Right lung (tissue), 5 donors: ENCODE measurements around the gene RAI1. TPM values are rescaled to one million over a fixed set of nuclear protein-coding genes. Genes with fewer than 3 reads are reported as not detected.
"Not testable (repeated sequence)": the region's sequence is repeated elsewhere in the genome, so short reads cannot be mapped to it uniquely, and the experiment has no call there.

Source experiments
- DNase-seq, 2 donors: peaks; one replicate each; pipeline ENCODE4 v3.0.0-alpha.2; 2013
- polyA plus RNA-seq, 5 donors: library from polyadenylated mRNA; unstranded; fragments of 120-200 nt; gene quantifications; one replicate each; pipeline versions ENCODE4 v1.2.1 to v1.2.3, GENCODE V29; 2013; ENCODE audit warnings: inconsistent platforms in 1 of 5, low replicate concordance in 1 of 5; ENCODE audit not compliant: insufficient read length in 5 of 5, insufficient read depth in 1 of 5

Gene RAI1
- polyA plus RNA-seq, 5 donors = 24.0 to 37.7 (median 35.8) TPM

DNA sequence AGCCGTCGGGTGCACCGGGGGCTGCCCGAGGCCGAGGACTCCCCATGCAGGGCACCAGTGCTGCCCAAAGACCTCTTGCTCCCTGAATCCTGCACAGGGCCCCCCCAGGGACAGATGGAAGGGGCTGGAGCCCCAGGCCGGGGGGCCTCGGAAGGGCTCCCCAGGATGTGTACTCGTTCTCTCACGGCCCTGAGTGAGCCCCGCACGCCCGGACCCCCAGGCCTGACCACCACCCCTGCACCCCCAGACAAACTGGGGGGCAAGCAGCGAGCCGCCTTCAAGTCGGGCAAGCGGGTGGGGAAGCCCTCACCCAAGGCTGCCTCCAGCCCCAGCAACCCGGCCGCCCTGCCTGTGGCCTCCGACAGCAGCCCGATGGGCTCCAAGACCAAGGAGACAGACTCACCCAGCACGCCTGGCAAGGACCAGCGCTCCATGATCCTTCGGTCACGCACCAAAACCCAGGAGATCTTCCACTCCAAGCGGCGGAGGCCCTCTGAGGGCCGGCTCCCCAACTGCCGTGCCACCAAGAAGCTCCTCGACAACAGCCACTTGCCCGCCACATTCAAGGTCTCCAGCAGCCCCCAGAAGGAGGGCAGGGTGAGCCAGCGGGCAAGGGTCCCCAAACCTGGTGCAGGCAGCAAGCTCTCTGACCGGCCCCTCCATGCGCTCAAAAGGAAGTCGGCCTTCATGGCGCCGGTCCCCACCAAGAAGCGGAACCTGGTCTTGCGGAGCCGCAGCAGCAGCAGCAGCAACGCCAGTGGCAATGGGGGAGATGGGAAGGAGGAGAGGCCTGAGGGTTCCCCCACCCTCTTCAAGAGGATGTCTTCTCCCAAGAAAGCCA is 114.9 kb downstream of the RAI1 start:
- no peak for DNase-seq

DNA sequence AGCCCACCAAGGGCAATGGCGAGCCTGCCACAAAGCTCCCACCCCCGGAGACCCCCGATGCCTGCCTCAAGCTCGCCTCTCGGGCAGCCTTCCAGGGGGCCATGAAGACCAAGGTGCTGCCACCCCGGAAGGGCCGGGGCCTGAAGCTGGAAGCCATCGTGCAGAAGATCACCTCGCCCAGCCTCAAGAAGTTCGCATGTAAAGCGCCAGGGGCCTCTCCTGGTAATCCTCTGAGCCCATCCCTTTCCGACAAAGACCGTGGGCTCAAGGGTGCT is 115.5 kb downstream of the RAI1 start:
- DNase-seq = no peak

DNA sequence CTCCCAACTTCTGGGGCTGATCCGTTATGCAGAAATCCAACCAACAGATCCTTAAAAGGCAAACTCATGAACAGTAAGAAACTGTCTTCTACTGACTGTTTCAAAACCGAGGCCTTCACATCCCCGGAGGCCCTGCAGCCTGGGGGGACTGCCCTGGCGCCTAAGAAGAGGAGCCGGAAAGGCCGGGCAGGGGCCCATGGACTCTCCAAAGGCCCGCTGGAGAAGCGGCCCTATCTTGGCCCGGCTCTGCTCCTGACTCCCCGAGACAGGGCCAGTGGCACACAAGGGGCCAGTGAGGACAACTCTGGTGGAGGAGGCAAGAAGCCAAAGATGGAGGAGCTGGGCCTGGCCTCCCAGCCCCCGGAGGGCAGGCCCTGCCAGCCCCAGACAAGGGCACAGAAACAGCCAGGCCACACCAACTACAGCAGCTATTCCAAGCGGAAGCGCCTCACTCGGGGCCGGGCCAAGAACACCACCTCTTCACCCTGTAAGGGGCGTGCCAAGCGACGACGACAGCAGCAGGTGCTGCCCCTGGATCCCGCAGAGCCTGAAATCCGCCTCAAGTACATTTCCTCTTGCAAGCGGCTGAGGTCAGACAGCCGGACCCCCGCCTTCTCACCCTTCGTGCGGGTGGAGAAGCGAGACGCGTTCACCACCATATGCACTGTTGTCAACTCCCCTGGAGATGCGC is 116.0 kb downstream of the RAI1 start:
- DNase-seq = no peak

DNA sequence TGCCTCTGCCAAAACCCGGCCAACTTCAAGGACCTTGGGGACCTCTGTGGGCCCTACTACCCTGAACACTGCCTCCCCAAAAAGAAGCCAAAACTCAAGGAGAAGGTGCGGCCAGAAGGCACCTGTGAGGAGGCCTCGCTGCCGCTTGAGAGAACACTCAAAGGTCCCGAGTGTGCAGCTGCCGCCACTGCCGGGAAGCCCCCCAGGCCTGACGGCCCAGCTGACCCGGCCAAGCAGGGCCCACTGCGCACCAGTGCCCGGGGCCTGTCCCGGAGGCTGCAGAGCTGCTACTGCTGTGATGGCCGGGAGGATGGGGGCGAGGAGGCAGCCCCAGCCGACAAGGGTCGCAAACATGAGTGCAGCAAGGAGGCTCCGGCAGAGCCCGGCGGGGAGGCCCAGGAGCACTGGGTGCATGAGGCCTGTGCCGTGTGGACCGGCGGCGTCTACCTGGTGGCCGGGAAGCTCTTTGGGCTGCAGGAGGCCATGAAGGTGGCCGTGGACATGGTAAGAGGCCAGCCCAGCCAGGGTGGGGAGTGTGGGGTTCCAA is 116.8 kb downstream of the RAI1 start:
- DNase-seq = no peak

DNA sequence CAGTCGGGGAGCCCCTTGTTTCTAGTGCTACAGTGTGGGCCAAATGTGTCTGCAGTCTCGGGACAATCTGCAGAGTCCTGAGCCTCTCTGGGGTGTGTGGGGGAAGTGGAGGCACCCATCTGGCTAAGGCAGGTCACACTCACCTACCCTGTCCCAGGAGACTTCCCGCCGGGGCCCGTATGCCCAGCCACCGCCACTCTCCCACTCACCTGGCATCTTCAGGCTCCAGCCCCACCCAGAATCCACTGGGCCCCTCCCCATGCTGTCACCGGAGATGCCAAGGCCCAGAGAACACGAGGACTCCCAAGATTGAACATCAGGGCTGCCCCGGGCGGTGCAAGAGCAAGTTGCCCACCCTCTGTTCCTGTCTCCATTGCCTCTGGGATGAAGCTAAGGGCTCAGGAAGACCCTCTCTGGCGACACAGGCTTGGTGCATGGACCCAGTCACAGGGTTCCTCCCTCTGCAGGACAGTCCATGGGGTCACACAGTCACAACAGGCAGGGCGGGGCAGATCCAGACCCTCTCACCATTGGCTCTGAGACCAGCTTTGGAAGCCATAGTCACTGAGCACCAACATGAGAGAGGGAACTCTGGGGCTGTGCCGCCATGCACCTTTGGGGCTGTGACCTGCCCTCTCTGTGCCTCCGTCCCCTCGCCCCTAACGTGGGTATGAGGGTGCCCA is 117.5 kb downstream of the RAI1 start:
- DNase-seq = no peak

DNA sequence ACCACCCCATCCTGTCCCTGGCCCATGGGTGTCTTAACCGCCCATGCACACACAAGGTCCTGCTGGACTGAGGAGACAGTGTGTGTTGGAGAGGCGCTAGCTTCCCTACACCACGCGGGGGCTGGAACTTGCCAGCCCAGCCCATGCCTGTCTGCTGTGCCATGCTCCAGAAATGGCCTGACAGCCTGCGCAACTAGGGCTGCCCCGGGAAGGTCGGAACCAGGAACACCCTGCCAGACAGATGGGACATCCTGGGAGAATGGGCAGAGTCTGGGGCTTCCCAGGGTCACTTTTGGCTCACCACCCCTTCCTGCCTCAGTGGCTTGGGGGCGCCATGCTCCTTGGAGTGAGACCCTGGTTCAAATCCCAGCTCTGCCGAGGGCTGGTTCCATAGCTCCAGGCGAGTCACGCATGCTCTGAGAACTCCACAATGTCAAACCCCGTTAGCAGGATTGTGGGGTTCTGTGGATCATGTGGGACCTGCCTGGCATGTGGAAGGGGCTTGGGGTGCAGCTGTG is 119.3 kb downstream of the RAI1 start:
- no peak for DNase-seq

DNA sequence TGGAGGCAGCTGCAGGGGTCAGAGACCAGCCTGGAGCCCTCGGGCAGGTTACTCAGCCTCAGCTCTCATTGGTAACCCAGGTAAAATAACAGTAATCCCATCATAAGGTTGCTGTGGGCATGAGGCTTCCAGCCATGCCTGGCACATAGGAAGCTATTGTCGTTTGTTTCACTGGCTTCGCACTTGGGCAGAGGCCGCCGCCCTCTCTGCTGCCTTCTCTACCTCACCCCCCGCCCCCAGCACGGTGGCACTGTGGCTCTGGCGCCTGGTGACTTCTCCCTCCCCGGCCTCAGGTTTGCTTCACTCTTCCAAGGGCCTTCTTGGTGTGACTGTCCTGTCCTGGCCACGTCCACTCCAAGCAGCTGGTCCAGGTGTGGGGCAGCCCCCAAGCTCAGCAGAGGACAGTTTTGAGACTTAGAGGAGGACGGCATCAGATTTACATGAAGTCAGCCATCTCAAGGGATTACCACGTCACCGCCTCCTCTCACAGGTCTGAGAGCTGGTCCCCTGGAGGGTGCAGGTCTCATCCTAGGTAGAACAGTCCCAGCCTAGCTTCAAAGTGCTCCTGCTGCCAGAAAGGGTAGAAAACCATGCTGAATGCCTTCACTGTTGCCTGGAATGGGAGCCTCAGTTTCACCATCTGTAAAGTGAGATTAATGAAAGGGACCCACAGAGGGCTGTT is 120.7 kb downstream of the RAI1 start:
- no peak for DNase-seq

DNA sequence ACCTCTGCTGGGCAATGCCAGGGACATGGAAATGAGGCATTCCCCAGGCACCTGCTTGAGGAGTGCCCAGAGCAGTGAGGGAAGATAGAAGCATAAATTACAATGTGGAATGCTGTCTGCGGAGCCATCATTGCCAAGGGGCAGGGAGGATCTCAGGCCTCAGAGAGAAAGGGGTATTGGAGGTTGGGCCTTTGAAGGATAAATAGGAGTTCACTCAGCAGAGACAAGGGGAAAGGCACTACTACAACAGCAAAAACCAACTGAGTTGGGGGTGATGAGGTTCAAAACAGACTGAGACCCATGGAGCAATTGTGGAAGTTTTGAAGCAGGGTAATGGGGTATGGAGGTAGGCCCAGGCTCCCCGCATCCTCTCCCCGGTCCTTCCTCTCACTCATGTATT is 122.7 kb downstream of the RAI1 start:
- DNase-seq = no peak

DNA sequence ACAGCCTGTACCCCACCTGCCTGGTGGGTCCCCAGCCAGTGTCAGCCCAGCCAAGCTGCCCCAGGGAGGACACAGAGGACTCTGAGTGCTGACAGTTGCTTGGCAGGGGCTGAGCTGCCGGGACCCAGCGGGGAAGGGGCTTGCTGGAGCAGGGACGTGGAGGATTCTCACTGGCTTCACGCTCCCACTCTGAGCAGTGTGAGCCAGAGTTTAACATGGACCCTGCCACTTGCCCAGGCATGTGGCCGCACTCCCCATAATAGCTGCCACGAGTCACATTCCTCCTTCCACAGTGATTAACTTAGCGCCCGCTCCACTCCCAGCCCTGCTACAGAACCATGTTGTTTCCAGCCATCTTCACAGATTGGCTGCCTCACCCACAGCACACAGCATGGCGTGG is 124.3 kb downstream of the RAI1 start:
- no peak for DNase-seq

DNA sequence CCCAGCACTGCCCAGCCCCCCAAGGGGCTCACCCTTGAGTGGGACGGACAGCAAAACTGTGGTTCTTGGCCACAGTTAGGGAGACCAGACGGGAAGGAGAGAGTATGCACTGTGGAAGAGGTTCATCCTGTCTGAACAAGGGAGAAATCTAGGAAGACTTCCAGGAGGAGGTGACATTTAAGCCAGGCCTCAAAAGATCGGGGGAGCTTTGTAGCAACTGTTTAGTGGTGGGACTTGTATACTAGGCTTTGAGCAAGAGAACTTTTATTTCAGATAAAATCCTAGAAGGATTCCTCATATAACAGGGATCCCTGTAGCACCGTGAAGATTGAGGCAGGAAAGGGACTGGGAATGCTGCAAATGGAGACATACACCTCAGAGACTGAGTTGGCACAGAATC is 124.8 kb downstream of the RAI1 start:
- no peak for DNase-seq

DNA sequence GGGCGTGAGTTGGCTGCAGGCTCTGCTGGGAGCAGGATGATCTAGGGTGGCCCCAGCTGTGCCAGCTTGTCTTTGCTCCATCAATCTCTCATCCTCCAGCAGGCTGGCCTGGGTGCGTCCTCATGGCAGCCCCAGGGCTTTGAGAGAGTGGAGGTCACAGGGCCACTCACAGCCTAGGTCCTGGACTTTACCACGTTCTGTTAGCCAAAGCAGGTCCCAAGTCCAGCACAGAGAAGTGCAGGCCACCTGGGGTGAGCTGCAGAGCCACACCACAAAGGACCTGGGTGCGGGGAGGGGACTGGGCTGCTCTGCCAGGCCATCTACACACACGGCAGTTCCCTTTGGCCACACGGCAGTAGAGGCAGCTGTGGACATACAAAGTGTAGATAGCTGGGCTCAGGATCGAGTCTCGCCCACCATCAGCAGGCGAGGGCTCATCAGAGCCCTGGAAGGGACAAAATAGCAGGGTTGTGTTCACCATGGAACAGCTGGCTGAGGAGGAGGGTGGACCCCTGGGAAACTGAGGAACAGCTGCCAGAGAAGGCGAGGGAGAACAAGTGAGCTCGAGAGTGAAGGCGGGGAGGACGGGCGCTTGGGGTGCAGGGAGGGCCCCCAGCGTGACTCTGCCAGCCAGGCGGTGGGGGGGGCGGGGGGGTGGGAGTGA is 125.5 kb downstream of the RAI1 start:
- DNase-seq = no peak

DNA sequence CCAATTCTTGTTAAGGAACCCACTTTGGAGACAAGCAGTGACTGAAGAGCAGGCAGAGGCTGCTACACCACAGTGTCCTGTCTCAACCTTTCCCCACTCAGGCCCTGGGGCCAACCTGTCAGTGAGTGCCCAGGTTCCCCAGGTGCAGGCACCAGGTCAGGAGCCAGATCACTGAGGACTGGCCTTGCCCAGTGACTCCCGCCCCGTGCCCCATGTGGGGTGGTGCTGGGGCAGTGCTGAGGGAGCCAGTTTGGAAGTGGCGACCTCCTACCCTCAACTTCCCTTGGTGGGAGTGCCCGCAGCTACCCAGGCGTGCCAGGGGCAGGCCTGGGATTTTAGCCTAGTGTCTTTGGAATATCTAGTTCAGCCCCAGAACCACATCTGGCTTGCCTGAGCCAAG is 126.2 kb downstream of the RAI1 start:
- no peak for DNase-seq

DNA sequence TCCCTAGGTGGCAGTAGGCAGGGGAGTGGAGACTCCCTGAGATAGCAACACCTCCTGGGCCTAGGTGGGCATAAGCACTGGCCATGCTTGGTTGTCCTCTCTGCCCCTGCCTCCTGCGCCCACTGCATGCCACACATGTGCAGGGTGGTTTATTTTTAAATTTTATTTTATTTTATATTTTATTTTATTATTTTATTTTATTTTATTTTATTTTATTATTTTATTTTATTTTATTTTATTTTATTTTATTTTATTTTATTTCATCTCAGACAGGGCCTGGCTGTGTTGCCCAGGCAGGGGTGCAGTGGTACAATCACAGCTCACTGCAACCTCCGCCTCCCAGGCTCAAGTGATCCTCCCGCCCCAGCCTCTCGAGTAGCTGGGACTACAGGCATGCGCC is 126.9 kb downstream of the RAI1 start:
- DNase-seq = not testable (repeated sequence)

DNA sequence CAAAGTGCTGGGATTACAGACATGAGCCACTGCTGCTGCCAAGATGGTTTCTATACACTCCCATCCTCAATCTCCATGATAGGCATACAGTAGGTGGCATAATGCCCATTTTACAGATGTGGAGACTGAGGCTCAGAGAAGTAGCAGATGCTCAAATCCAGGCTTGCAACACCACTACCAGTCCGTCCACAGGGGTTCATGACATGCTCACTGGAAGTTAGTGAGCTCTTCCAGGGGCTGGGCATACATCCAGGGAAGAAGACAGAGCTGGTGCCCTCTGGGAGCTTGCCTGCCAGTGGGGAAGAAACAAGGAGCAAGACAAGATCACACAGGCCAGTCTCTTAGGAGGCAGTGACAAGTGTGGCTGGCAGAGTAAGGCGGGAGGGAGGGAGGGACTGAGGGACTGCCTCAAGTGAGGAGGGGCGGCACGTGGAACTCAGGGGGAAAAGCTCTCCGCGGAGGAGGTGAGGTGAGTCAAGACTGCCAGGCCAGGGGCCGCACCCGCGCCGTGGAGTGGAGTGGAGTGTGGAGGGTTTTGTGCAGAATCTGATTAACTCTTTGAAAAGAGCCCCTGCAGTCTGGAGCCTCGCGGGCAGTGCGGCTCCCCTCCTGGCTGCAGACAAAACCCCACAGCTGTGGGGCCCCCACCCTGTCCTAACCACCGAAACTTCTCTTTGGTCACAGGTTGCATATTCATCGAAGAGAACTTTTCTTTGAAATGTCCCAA is 127.6 kb downstream of the RAI1 start:
- DNase-seq = no peak

DNA sequence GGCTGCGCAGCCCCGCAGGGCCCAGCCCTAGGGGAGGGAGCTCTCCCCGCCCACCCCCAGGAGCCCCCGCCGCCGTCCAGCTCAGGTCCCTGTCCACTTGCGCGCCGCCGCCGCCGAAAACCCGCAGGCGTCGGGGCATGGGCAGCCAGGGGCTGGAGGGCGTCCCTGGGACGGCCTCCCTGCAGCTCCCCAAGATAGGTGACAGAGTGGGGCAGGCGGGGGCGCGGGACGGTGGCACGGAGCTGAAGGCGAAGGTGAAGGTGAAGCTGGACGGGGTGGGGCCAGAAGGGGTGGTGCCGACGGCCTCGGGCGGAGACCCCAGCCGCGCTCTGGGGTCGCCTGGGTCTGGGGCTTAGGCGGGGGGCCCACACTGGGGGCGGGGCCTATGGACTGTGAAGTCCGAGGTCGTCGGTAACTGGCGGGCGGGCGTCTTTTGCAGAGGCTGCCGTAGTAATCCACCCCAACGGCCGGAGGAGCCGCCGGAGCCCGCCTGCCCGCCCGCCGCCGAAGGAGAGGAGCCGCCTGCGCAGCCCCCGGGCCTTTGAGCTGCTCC is 128.3 kb downstream of the RAI1 start:
- DNase-seq = no peak

DNA sequence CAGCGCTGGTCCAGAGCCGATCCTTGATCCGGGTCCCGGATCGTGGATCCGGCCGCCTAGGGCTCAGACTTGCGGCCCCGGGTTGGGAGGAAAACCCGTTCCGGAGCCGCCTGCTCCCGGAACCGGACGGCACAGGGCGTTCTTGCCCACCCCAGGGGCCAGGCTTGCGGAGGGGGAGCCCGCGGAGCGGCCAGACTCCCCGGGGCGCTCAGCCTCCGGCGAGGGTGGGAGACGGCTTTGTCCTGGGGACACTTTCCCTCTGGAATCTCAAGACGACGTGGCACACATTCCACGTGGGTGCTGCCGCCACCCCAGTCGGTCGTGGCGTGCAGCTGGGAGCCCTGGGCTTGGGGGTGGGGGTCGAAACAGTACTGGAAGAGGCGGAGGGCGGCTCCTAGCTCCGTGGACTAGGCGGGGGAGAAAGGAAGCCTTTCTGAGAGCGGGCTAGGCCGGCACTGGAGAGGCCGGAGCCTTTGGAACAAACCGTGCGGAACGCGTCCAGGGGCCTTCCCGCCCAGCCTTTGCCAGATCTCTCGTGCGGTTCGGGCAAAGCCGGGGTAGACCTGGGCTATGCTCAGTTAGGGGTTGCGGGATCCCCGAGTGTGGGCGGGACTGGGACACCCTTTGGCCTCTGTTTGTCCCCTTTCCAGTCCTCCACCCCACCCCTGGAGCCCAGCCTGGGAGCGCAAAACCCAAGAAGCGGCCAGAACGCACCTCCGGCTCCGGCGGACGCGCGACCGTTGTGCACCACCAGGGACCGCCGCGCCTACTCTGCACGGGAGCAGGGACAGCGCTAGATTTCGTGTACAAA is 129.0 kb downstream of the RAI1 start:
- DNase-seq = peak in 1 of 2 donors; percentile 57

DNA sequence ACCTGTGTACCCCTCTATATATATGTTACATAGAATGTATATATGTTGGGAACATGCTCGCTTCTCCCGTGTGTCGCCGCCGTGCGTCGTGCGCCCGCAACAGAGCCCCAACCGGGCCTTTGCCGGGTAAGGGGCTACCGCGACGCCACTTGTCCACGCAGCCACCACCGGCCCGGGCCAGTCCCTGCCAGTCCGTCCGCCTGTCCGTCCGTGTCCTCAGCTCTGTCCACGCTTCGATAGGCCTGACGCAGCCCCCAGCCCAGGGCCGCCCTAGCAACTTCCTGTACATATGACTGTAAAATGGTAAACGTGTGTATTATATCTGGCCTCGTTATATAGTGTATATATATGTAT is 129.6 kb downstream of the RAI1 start:
- DNase-seq = no peak

DNA sequence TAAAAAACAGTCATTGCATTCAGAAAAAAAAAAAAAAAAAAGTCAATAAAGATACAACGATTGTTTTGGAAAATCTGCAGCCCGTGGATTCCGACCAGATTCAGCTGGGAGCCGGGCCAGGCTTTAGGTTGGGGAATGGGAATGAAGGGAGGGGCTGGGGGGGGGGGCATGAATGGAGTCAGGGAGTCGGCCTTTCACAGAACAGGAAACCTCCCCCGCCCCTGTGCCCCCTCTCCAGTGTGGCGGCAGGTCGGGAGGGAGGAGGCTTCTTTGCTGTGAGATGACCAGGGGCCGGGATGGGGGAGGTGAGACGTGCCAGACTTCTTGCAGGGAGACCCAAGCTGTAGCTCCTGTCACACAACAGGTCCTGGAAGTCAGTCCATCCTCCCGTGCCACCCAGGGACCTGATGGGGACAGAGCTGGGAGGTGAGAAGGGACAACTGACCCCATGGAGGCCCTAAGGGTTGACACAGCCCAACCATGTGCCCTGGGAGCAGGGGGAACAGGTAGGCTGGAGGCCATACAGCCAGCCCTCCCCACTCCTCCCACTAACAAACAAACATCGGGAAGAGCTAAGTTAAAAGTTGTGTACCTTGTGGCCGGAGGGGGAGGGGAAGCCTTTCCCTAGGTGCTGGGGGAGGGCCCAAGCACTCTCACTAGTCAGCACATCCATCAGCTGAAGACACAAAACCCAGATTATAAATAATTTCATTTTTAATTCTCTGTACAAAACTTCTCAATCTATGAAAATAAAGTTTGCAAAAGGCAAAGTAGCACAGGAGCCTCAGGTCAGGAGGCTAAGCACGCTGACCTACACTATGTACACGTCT is 130.3 kb downstream of the RAI1 start:
- DNase-seq = peak; percentile 74 to 79
